ENCODE measurements around the gene HBZ. TPM values are rescaled to one million over a fixed set of nuclear protein-coding genes. Genes with fewer than 3 reads are reported as not detected.
A peak's percentile ranks its signal among the peaks of the same experiment; 100 is the strongest.

HBZ gene
- total and polyA plus RNA-seq, 2 of the 8 experiments (the other 6 are each of a cell fraction or from before 2014, with no cell fraction given): 0.12 TPM; not detected in 1

DNA sequence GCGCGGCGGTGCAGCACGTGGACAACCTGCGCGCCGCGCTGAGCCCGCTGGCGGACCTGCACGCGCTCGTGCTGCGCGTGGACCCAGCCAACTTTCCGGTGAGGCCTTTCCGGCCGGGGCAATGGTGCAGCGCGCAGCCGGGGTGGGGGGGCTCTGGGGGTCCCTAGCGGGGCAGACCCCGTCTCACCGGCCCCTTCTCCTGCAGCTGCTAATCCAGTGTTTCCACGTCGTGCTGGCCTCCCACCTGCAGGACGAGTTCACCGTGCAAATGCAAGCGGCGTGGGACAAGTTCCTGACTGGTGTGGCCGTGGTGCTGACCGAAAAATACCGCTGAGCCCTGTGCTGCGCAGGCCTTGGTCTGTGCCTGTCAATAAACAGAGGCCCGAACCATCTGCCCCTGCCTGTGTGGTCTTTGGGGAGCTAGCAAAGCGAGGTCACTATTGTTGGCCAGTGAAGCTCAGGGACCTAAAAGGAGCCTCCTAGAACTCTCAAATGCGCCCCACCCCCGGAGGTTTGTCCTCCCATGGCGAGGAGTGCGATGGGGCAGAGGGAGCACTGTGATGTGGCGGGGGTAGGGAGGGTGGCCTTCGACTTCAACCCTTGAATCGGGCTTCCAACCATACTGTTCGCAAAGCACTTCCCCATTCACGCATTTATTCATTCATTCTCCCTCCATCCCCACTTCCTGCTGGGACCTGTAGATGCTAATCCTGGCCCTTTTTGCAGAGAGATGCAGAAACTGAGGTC lies 14.1 kb downstream of the HBZ start:
- Histone ChIP-seq H3K27ac (ENCODE audit: low read depth, low read length) (no peak overlapping the region), H2BK12ac (ENCODE audit: low read depth, low read length) (peak overlapping the region; percentile 50; the same call in 1 of the 2 replicates), H4K20me1 (replicated peaks in 1 of 2; ENCODE audit: control insufficient read depth in 1 of 2, insufficient read depth in 2 of 2, low read length in 2 of 2) (peaks cover 2 to 8% of the 10 kb centered on the region in 2 experiments), H3K14ac (ENCODE audit: insufficient read length) (no peak overlapping the region), H3K79me1 (ENCODE audit: low read depth, low read length) (no peaks in the 10 kb centered on the region), H3K27me3 (replicated peaks in 1 of 4; ENCODE audit: control insufficient read depth in 3 of 4, extremely low read depth in 1 of 4, insufficient read depth in 3 of 4, low read length in 3 of 4) (peaks cover 43 to 72% (median 66%) of the 10 kb centered on the region in 4 experiments), H3K4ac (replicated peaks; ENCODE audit: insufficient read length, low read depth, low read length) (no peak overlapping the region), H4K5ac (ENCODE audit: insufficient read length, low read depth, low read length) (no peak overlapping the region), H2BK15ac (ENCODE audit: low read length) (0 out of 2 replicates have a peak overlapping the region, but pooled peaks have one; percentile 29), H4K8ac (ENCODE audit: extremely low read depth, insufficient read depth, low read length) (no peak overlapping the region), H3K4me2 (ENCODE audit: insufficient read depth in 1 of 2, low read depth in 2 of 2, low read length in 2 of 2) (peak overlapping the region; percentile 64 to 78), H3K9ac (replicated peaks in 1 of 4; ENCODE audit: extremely low read depth in 1 of 4, low read depth in 3 of 4, low read length in 3 of 4) (no peak overlapping the region), H3K36me3 (ENCODE audit: control insufficient read depth in 2 of 4, insufficient read depth in 4 of 4, low read length in 3 of 4) (peaks cover 0 to 9% (median 0%) of the 10 kb centered on the region in 4 experiments; a peak in 2 of 8 replicates), H3K18ac (ENCODE audit: extremely low read depth, low read length) (peak overlapping the region; percentile 1; the same call in 1 of the 2 replicates), H4K91ac (replicated peaks; ENCODE audit: insufficient read length, low read length) (no peak overlapping the region), H3K4me1 (replicated peaks in 1 of 4; ENCODE audit: control insufficient read depth in 3 of 4, insufficient read depth in 4 of 4, low read length in 3 of 4) (peaks cover 0 to 20% (median 16%) of the 10 kb centered on the region in 4 experiments; a peak in 6 of 7 replicates), H2BK5ac (ENCODE audit: low read depth, low read length) (no peak overlapping the region), H3K79me2 (ENCODE audit: control insufficient read depth in 1 of 2, insufficient read depth in 2 of 2, low read length in 2 of 2) (no peaks in the 10 kb centered on the region), H2BK120ac (replicated peaks; ENCODE audit: low read depth, low read length) (no peak overlapping the region), H2BK20ac (ENCODE audit: low read length) (no peak overlapping the region; the same call in 1 of the 2 replicates), H3K9me3 (ENCODE audit: insufficient read depth in 2 of 2, low read depth in 1 of 2, low read length in 1 of 2) (no peaks in the 10 kb centered on the region), H2AK5ac (ENCODE audit: low read depth, low read length) (no peak overlapping the region), H3K4me3 (ENCODE audit: extremely low read depth in 1 of 4, insufficient read depth in 2 of 4, low read depth in 3 of 4, low read length in 4 of 4) (peak overlapping the region in 3 of 4 experiments; percentile 16 to 59 (median 24); a peak in 6 of 8 replicates), H3K56ac (replicated peaks; ENCODE audit: insufficient read length, low read depth, low read length) (no peak overlapping the region), H3K23ac (ENCODE audit: insufficient read length) (no peak overlapping the region), H2AFZ (ENCODE audit: low read length) (no peak overlapping the region), H3K23me2 (ENCODE audit: low read depth, low read length) (peaks cover 10% of the 10 kb centered on the region; the same call in 1 of the 2 replicates)
- POLR2A ChIA-PET (ENCODE audit: partially characterized antibody): interaction anchor here (1.2 to 5.0 kb wide), 3 partner anchors 9 to 15 kb away, joined by 3 to 29 read pairs (median 16); partner anchors contain the start of gene HBQ1
- peak; percentile 14; the same call in 1 of the 2 replicates for TF ChIP-seq SUZ12 (IDR thresholded peaks at IDR 0.05; ENCODE audit: low read length)
- TF ChIP-seq SP2 (IDR thresholded peaks at IDR 0.05; ENCODE audit: low read length): no peak
- TF ChIP-seq EZH2 (IDR thresholded peaks at IDR 0.05; ENCODE audit: low read depth, low read length, severe bottlenecking): peak; percentile 78
- TF ChIP-seq, protein P1, sequence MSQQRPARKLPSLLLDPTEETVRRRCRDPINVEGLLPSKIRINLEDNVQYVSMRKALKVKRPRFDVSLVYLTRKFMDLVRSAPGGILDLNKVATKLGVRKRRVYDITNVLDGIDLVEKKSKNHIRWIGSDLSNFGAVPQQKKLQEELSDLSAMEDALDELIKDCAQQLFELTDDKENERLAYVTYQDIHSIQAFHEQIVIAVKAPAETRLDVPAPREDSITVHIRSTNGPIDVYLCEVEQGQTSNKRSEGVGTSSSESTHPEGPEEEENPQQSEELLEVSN (IDR thresholded peaks at IDR 0.05): 0 out of 2 replicates have a peak, but pooled peaks have one; percentile 13
- peak; percentile 77 for TF ChIP-seq RNF2 (IDR thresholded peaks at IDR 0.05; ENCODE audit: borderline replicate concordance, low read depth, low read length, missing control alignments, poor library complexity, severe bottlenecking)
- TF ChIP-seq KDM4A (IDR thresholded peaks at IDR 0.05; ENCODE audit: low read depth, low read length, severe bottlenecking): peak; percentile 14
- FAIRE-seq (no peak), DNase-seq (ENCODE audit: low read depth in 1 of 2, low spot score in 2 of 2) (no peak)
- CTCF ChIA-PET (ENCODE audit: partially characterized antibody): interaction anchor here (1.0 to 5.6 kb wide), 6 partner anchors 11 to 104 kb away, joined by 3 to 24 read pairs (median 6); no protein-coding TSS in a partner anchor
- WGBS, 2 experiments (ENCODE audit: extremely low coverage in 1 of 2, insufficient coverage in 1 of 2, insufficient read length in 1 of 2, insufficient replicate concordance in 2 of 2, low coverage in 1 of 2, low lambda C conversion rate in 2 of 2, missing lambda C conversion rate in 1 of 2): 12% methylated on average over 36 of the region's 45 CpGs; no CpG with 5 or more reads in 1 of the 2 experiments
